ENCODE results near the gene GLRX.

- no peak for TF ChIP-seq EZH2phosphoT487 (IDR thresholded peaks at IDR 0.05; ENCODE audit: borderline replicate concordance, low read depth, low read length)
- no peak for TF ChIP-seq CTCF (conservative IDR thresholded peaks at IDR 0.05; ENCODE audit: low read length)
Measured at GRCh38 chr5:95798545-95798944, 24.0 kb downstream of the GLRX start.
